ENCODE data around the gene EFR3B.

- no peak for TF ChIP-seq CTCF (IDR thresholded peaks at IDR 0.05; ENCODE audit: low read depth, low read length, poor library complexity, severe bottlenecking)
- no peak for TF ChIP-seq EZH2phosphoT487 (IDR thresholded peaks at IDR 0.05; ENCODE audit: borderline replicate concordance, low read length)
Measured at GRCh38 chr2:25049422-25049821, 7.5 kb downstream of the EFR3B start.
